HepG2 (cell line): ENCODE measurements around the gene CD46.

Source experiments
- ATF3 ChIP-seq: sonication (generic); formaldehyde crosslinking; IDR thresholded peaks from 2 replicates; pipeline ENCODE4 v1.4.0; 2020; ENCODE audit warnings: missing genetic modification reagents
- CTCF ChIP-seq: sonication (generic); formaldehyde crosslinking; IDR thresholded peaks from 2 replicates; pipeline ENCODE4 v1.5.0; 2020; ENCODE audit warnings: mild to moderate bottlenecking, missing genetic modification reagents, moderate library complexity
- GZF1 ChIP-seq: sonication (generic); formaldehyde crosslinking; IDR thresholded peaks from 2 replicates; pipeline ENCODE4 v1.5.1; 2020; ENCODE audit warnings: mild to moderate bottlenecking, missing genetic modification reagents
- IRF1 ChIP-seq: sonication (generic); formaldehyde crosslinking; IDR thresholded peaks from 2 replicates; pipeline ENCODE4 v1.4.0; 2020; ENCODE audit warnings: low read depth, mild to moderate bottlenecking, missing genetic modification reagents
- MXD4 ChIP-seq: IDR thresholded peaks from 2 replicates; pipeline ENCODE4 v1.6.1; 2016; ENCODE audit warnings: mild to moderate bottlenecking, missing biosample characterization, missing genetic modification reagents
- POLR2AphosphoS5 ChIP-seq: IDR thresholded peaks from 2 replicates; pipeline ENCODE4 v1.6.1; 2012; ENCODE audit warnings: low read depth, low read length
- RAD21 ChIP-seq: fragments of 450-650 bp; formaldehyde crosslinking; IDR thresholded peaks from 2 replicates; pipeline ENCODE4 v1.5.0; 2020; ENCODE audit warnings: mild to moderate bottlenecking
- SATB2 ChIP-seq: sonication (generic); formaldehyde crosslinking; IDR thresholded peaks from 2 replicates; pipeline ENCODE4 v1.5.0; 2020; ENCODE audit warnings: missing genetic modification reagents
- TAF1 ChIP-seq: sonication (generic); formaldehyde crosslinking; IDR thresholded peaks from 2 replicates; pipeline ENCODE4 v1.4.0; 2020; ENCODE audit warnings: missing genetic modification reagents
- TFAP4 ChIP-seq: sonication (generic); IDR thresholded peaks from 2 replicates; pipeline ENCODE4 v1.6.1; 2016; ENCODE audit warnings: low read depth, borderline replicate concordance
- ZFP91 ChIP-seq: sonication (generic); formaldehyde crosslinking; IDR thresholded peaks from 2 replicates; pipeline ENCODE4 v1.9.0; 2022; ENCODE audit warnings: missing genetic modification reagents, mild to moderate bottlenecking, borderline replicate concordance

GRCh38 chr1:207813946-207814345 lies 62.1 kb downstream of the CD46 start:
- TF ChIP-seq POLR2AphosphoS5: no peak
- TF ChIP-seq IRF1 (CRISPR knock-in tag): no peak
- no peak for TF ChIP-seq TFAP4
- no peak for TF ChIP-seq ZFP91 (CRISPR knock-in tag)
- TF ChIP-seq CTCF: no peak
- no peak for TF ChIP-seq TAF1 (CRISPR knock-in tag)
- no peak for TF ChIP-seq RAD21 (CRISPR knock-in tag)
- no peak for TF ChIP-seq GZF1
- TF ChIP-seq MXD4 (CRISPR knock-in tag): no peak
- TF ChIP-seq SATB2 (CRISPR knock-in tag): no peak
- TF ChIP-seq ATF3 (CRISPR knock-in tag): no peak
